GM12878 (cell line): ENCODE data around the gene ANO9. TPM values are rescaled to one million over a fixed set of nuclear protein-coding genes. Genes with fewer than 3 reads are reported as not detected.

Experiments used
- ATAC-seq: fragments of 200-7000 bp; cut with Tn5 transposase; 3 replicates; pipeline ENCODE4 v1.9.1; 2020; ENCODE audit warnings: mild to moderate bottlenecking, moderate library complexity
- BruUV-seq: library from RNA; stranded (reverse); fragments of 400-500 nt; replicated peaks from 2 replicates; lab custom pipeline; 2021; lab: Mats Ljungman, UMichigan
- CTCF ChIA-PET: fragments of 300-600 bp; sonication (Branson Sonifier 250); formaldehyde crosslinking; extraction: SDS; loops from one replicate; lab custom pipeline; 2021; ENCODE audit warnings: inconsistent platforms; lab: Yijun Ruan, JAX
- POLR2A ChIA-PET: fragments of 350-600 bp; formaldehyde crosslinking; extraction: SDS; loops from one replicate; lab custom pipeline; 2021; ENCODE audit warnings: inconsistent platforms; lab: Charles Lee
- RAD21 ChIA-PET: fragments of 300-600 bp; sonication (Branson Sonifier 250); formaldehyde crosslinking; loops from one replicate; lab custom pipeline; 2023; ENCODE audit warnings: antibody characterized with exemption; ENCODE audit not compliant: unreplicated experiment; lab: Charles Lee
- SMC1A ChIA-PET: fragments of 300-600 bp; sonication (Branson Sonifier 250); formaldehyde crosslinking; loops from one replicate; lab custom pipeline; 2023; ENCODE audit not compliant: unreplicated experiment, uncharacterized antibody; lab: Charles Lee
- DNase-seq: peaks from one replicate; pipeline ENCODE4 v3.0.0-alpha.2; 2011; ENCODE audit warnings: low read depth, low spot score
- FAIRE-seq: peaks from 3 replicates; lab custom pipeline; 2011; peaks lifted over from hg19 to GRCh38; lab: Jason Lieb, UNC
- H2AFZ ChIP-seq: 2 replicates; pipeline ENCODE4 v1.6.0; 2011; ENCODE audit warnings: low read depth, low read length, control low read depth; ENCODE audit not compliant: control insufficient read depth
- H3K27ac ChIP-seq: 2 replicates; pipeline ENCODE4 v1.5.1; 2011; ENCODE audit warnings: control low read depth; ENCODE audit not compliant: control insufficient read depth, insufficient read depth
- H3K27me3 ChIP-seq, 2 experiments: replicated peaks in 1 of 2; 2 replicates each; pipeline versions ENCODE4 v1.6.0 to v1.6.1; 2011; ENCODE audit warnings: low read length in 1 of 2; ENCODE audit not compliant: control insufficient read depth in 2 of 2, insufficient read depth in 2 of 2
- H3K36me3 ChIP-seq, 2 experiments: 2 replicates each; pipeline ENCODE4 v1.5.1; 2011; ENCODE audit warnings: low read length in 1 of 2; ENCODE audit not compliant: control insufficient read depth in 2 of 2, insufficient read depth in 2 of 2
- H3K4me1 ChIP-seq: 2 replicates; pipeline ENCODE4 v1.6.1; 2011; ENCODE audit warnings: mild to moderate bottlenecking, low read length, moderate library complexity, mixed read lengths; ENCODE audit not compliant: control insufficient read depth, insufficient read depth
- H3K4me2 ChIP-seq: 2 replicates; pipeline ENCODE4 v1.6.0; 2011; ENCODE audit warnings: control low read depth; ENCODE audit not compliant: control insufficient read depth, insufficient read depth
- H3K4me3 ChIP-seq: fragments of 200-600 bp; sonication (generic); 2 replicates; pipeline ENCODE4 v1.5.1; 2016
- H3K79me2 ChIP-seq: 2 replicates; pipeline ENCODE4 v1.6.0; 2011; ENCODE audit warnings: low read length; ENCODE audit not compliant: control insufficient read depth, insufficient read depth
- H3K9ac ChIP-seq: 2 replicates; pipeline ENCODE4 v1.8.0; 2011; ENCODE audit warnings: low read length, control low read depth, mixed read lengths; ENCODE audit not compliant: control insufficient read depth, insufficient read depth
- H3K9me3 ChIP-seq: replicated peaks from 3 replicates; pipeline ENCODE4 v1.5.1; 2011; ENCODE audit warnings: mild to moderate bottlenecking, low read length; ENCODE audit not compliant: control insufficient read depth, insufficient read depth
- H4K20me1 ChIP-seq: 2 replicates; pipeline ENCODE4 v1.6.0; 2011; ENCODE audit not compliant: control insufficient read depth, insufficient read depth
- BHLHE40 ChIP-seq, 2 experiments: fragments of 450-650 bp in 1 of 2; IDR thresholded peaks; 2 replicates each; pipeline ENCODE4 v1.6.1; 2011 to 2017; ENCODE audit warnings: low read depth in 2 of 2, borderline replicate concordance in 1 of 2, improper control_type of control experiment in 1 of 2, low read length in 1 of 2, mild to moderate bottlenecking in 1 of 2
- BRCA1 ChIP-seq: IDR thresholded peaks from 2 replicates; pipeline ENCODE4 v1.6.1; 2011; ENCODE audit warnings: low read depth, low read length, improper control_type of control experiment
- CREM ChIP-seq: IDR thresholded peaks from 2 replicates; pipeline ENCODE4 v1.6.1; 2014; ENCODE audit warnings: antibody characterized with exemption, low read depth
- EGR1 ChIP-seq, 2 experiments: IDR thresholded peaks; 1 replicate in 1 of 2; 2 replicates in 1 of 2; pipeline ENCODE4 v1.6.1; 2011 to 2012; ENCODE audit warnings: low read depth in 2 of 2, low read length in 2 of 2, borderline replicate concordance in 1 of 2, mild to moderate bottlenecking in 1 of 2, moderate library complexity in 1 of 2
- ELK1 ChIP-seq: IDR thresholded peaks from 2 replicates; pipeline ENCODE4 v1.6.1; 2012; ENCODE audit warnings: low read depth, low read length, improper control_type of control experiment
- HCFC1 ChIP-seq: fragments of 150-350 bp; IDR thresholded peaks from 2 replicates; pipeline ENCODE4 v1.6.1; 2014; ENCODE audit warnings: low read length
- LARP7 ChIP-seq: fragments of 450-650 bp; IDR thresholded peaks from 2 replicates; pipeline ENCODE4 v1.6.1; 2017; ENCODE audit warnings: mild to moderate bottlenecking
- MEF2B ChIP-seq: fragments of 450-650 bp; IDR thresholded peaks from 2 replicates; pipeline ENCODE4 v1.6.1; 2018; ENCODE audit warnings: mild to moderate bottlenecking, moderate library complexity; ENCODE audit not compliant: partially characterized antibody, poor library complexity, severe bottlenecking
- MYC ChIP-seq: IDR thresholded peaks from 2 replicates; pipeline ENCODE4 v1.6.1; 2011; ENCODE audit warnings: mild to moderate bottlenecking, low read length, moderate library complexity, inconsistent platforms; ENCODE audit not compliant: insufficient read depth, insufficient replicate concordance, insufficient read length, severe bottlenecking
- POLR2A ChIP-seq: IDR thresholded peaks from 2 replicates; pipeline ENCODE4 v1.6.1; 2011; ENCODE audit warnings: low read depth, mild to moderate bottlenecking, low read length
- RFX5 ChIP-seq: IDR thresholded peaks from 2 replicates; pipeline ENCODE4 v1.6.1; 2011; ENCODE audit warnings: low read depth, low read length, improper control_type of control experiment
- SIN3A ChIP-seq: IDR thresholded peaks from 2 replicates; pipeline ENCODE4 v1.6.1; 2012; ENCODE audit warnings: low read depth, low read length, improper control_type of control experiment
- SMC3 ChIP-seq: IDR thresholded peaks from 2 replicates; pipeline ENCODE4 v1.6.1; 2011; ENCODE audit warnings: low read length, improper control_type of control experiment, borderline replicate concordance
- WGBS: methylation state at CpG from one replicate; pipeline ENCODE4 v1.1.6; 2016; ENCODE audit warnings: low lambda C conversion rate; ENCODE audit not compliant: insufficient replicate concordance, insufficient coverage; ENCODE audit errors: missing lambda C conversion rate; 5-methylcytosine and 5-hydroxymethylcytosine counted together
- in situ Hi-C: fragments of 300-500 bp; cut with MboI; formaldehyde crosslinking; loops from 9 replicates; pipeline ENCODE4 v1.14.3; 2018; ENCODE audit warnings: mixed read lengths
- intact Hi-C: fragments of 100-400 bp; cut with micrococcal nuclease; formaldehyde crosslinking; loops from one replicate; pipeline ENCODE4 v1.14.2; 2022; ENCODE audit not compliant: unreplicated experiment
- polyA plus RNA-seq, 11 experiments: library from polyadenylated mRNA; depleted of rRNA in 4 of 11; unstranded in 6 of 11; stranded (reverse) in 5 of 11; fragments of >200 nt; fragmentation: Nextera tagmentation in 4 of 11; fragmentation: Illumina TruSeq in 1 of 11; extraction: Ambion mirVana in 4 of 11; extraction: Trizol in 1 of 11; gene quantifications; 1 replicate in 1 of 11; 2 replicates in 10 of 11; pipeline versions ENCODE4 v1.2.1 to v1.2.3, GENCODE V29; 2011 to 2016; ENCODE audit warnings: inconsistent platforms in 2 of 11, missing spikeins in 2 of 11, low read depth in 1 of 11
- total RNA-seq, 4 experiments: library from RNA; depleted of rRNA in 3 of 4; stranded (reverse); fragments of >200 nt in 3 of 4; fragmentation: Illumina TruSeq in 1 of 4; extraction: Trizol in 1 of 4; gene quantifications; 2 replicates each; pipeline versions ENCODE4 v1.2.1 to v1.2.3, GENCODE V29; 2013 to 2021
- TF ChIP-seq, protein P1 (sequence below): fragments of 450-650 bp; formaldehyde crosslinking; IDR thresholded peaks from 2 replicates; pipeline ENCODE4 v1.5.0; 2022; ENCODE audit warnings: mild to moderate bottlenecking, missing genetic modification characterization

The ANO9 gene
- total and polyA plus RNA-seq, 10 of the 15 experiments (the other 5 are each of a cell fraction or from before 2014, with no cell fraction given): 0.21 to 42.3 (median 12.0) TPM

- ChIA-PET RAD21 (interaction anchor here (0.8 to 2.4 kb wide), 7 partner anchors 19 to 139 kb away, joined by 3 to 17 read pairs (median 5); partner anchors contain the start of gene PTDSS2), CTCF (interaction anchor here (1.0 to 2.1 kb wide), 3 partner anchors 42 to 112 kb away, joined by 4 to 19 read pairs (median 4); partner anchors contain the start of gene PTDSS2), POLR2A (interaction anchor here (0.5 to 1.8 kb wide), 3 partner anchors 29 to 100 kb away, joined by 3 to 10 read pairs (median 4); partner anchors contain the start of gene RNH1), SMC1A (interaction anchor here (0.7 kb wide), 1 partner anchor 35 kb away, joined by 3 read pairs; the partner anchor contains the start of gene ANO9)
- DNase-seq (peak; percentile 37), FAIRE-seq (peak; percentile 35), ATAC-seq (peak; percentile 93)
- BruUV-seq: no TSS peak
- H3K9ac ChIP-seq: peak overlapping the region; percentile 29; the same call in 1 of the 2 replicates
- in situ Hi-C loops: no loop called here
- H3K9me3 ChIP-seq: no peaks in the 10 kb centered on the region
- H3K27me3 ChIP-seq: no peaks in the 10 kb centered on the region
- intact Hi-C loops: no loop called here
- H3K36me3 ChIP-seq: no peaks in the 10 kb centered on the region
- H3K4me3 ChIP-seq: peak overlapping the region; percentile 44; the same call in 1 of the 2 replicates
- peak overlapping the region; percentile 68 for H2AFZ ChIP-seq
- H3K4me1 ChIP-seq: peaks cover 6% of the 10 kb centered on the region; the same call in 1 of the 2 replicates
- no peaks in the 10 kb centered on the region for H4K20me1 ChIP-seq
- H3K4me2 ChIP-seq: peak overlapping the region; percentile 81
- peak overlapping the region; percentile 44 for H3K27ac ChIP-seq
- H3K79me2 ChIP-seq: no peaks in the 10 kb centered on the region
- WGBS: 2% methylated on average over 65 of the region's 91 CpGs
- no peak for TF ChIP-seq BRCA1
- TF ChIP-seq, protein P1, sequence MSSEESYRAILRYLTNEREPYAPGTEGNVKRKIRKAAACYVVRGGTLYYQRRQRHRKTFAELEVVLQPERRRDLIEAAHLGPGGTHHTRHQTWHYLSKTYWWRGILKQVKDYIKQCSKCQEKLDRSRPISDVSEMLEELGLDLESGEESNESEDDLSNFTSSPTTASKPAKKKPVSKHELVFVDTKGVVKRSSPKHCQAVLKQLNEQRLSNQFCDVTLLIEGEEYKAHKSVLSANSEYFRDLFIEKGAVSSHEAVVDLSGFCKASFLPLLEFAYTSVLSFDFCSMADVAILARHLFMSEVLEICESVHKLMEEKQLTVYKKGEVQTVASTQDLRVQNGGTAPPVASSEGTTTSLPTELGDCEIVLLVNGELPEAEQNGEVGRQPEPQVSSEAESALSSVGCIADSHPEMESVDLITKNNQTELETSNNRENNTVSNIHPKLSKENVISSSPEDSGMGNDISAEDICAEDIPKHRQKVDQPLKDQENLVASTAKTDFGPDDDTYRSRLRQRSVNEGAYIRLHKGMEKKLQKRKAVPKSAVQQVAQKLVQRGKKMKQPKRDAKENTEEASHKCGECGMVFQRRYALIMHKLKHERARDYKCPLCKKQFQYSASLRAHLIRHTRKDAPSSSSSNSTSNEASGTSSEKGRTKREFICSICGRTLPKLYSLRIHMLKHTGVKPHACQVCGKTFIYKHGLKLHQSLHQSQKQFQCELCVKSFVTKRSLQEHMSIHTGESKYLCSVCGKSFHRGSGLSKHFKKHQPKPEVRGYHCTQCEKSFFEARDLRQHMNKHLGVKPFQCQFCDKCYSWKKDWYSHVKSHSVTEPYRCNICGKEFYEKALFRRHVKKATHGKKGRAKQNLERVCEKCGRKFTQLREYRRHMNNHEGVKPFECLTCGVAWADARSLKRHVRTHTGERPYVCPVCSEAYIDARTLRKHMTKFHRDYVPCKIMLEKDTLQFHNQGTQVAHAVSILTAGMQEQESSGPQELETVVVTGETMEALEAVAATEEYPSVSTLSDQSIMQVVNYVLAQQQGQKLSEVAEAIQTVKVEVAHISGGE (CRISPR knock-in tag): no peak
- TF ChIP-seq BHLHE40 (IDR thresholded peaks at IDR 0.05; ENCODE audit: borderline replicate concordance in 1 of 2, low read depth in 2 of 2, low read length in 1 of 2): peak in 1 of 2 experiments; percentile 40; a peak in 1 of 4 replicates
- TF ChIP-seq CREM: 0 out of 2 replicates have a peak, but pooled peaks have one; percentile 20
- peak; percentile 23 for TF ChIP-seq MEF2B
- 0 out of 2 replicates have a peak, but pooled peaks have one; percentile 23 for TF ChIP-seq ELK1
- TF ChIP-seq SMC3: no peak
- TF ChIP-seq RFX5: no peak
- TF ChIP-seq HCFC1: no peak
- no peak for TF ChIP-seq MYC
- peak in 1 of 2 experiments; percentile 73; a peak in 1 of 3 replicates for TF ChIP-seq EGR1 (IDR thresholded peaks at IDR 0.05; ENCODE audit: borderline replicate concordance in 1 of 2, low read depth in 2 of 2, low read length in 2 of 2)
- TF ChIP-seq POLR2A: peak; percentile 64; the same call in 1 of the 2 replicates
- TF ChIP-seq SIN3A: no peak
- TF ChIP-seq LARP7: no peak
Observed at GRCh38 chr11:406796-407650, 34.8 kb downstream of the ANO9 start.
